Large intestine (tissue), 3 donors: ENCODE results near the gene DDX4. TPM values are rescaled to one million over a fixed set of nuclear protein-coding genes. Genes with fewer than 3 reads are reported as not detected.
"Not testable (repeated sequence)": the region's sequence is repeated elsewhere in the genome, so short reads cannot be mapped to it uniquely, and the experiment has no call there.

Experiments
- DNase-seq, 2 donors: peaks; one replicate each; pipeline versions ENCODE4 v3.0.0 to v3.0.0-alpha.2; 2013
- H3K27ac ChIP-seq: one replicate; pipeline ENCODE4 v1.5.1; 2013; ENCODE audit warnings: low read length
- H3K27me3 ChIP-seq: 2 replicates; pipeline ENCODE4 v1.6.1; 2013; ENCODE audit warnings: low read length; ENCODE audit not compliant: control insufficient read depth, insufficient read depth
- H3K36me3 ChIP-seq: 2 replicates; pipeline ENCODE4 v1.6.1; 2013; ENCODE audit warnings: low read length; ENCODE audit not compliant: control insufficient read depth, insufficient read depth
- H3K4me1 ChIP-seq: one replicate; pipeline ENCODE4 v1.6.1; 2013; ENCODE audit warnings: low read length; ENCODE audit not compliant: control insufficient read depth, insufficient read depth
- H3K4me3 ChIP-seq: one replicate; pipeline ENCODE4 v1.5.1; 2013; ENCODE audit warnings: low read length
- H3K9me3 ChIP-seq: one replicate; pipeline ENCODE4 v1.6.1; 2013; ENCODE audit warnings: mild to moderate bottlenecking, low read depth, low read length, moderate library complexity; ENCODE audit not compliant: control insufficient read depth
- WGBS: methylation state at CpG from one replicate; pipeline ENCODE4 v1.1.5; 2013; ENCODE audit warnings: low lambda C conversion rate; ENCODE audit not compliant: insufficient coverage; 5-methylcytosine and 5-hydroxymethylcytosine counted together
- polyA plus RNA-seq: library from polyadenylated mRNA; unstranded; fragments of 120-200 nt; gene quantifications from one replicate; pipeline ENCODE4 v1.2.1, GENCODE V29; 2013

Gene DDX4
- polyA plus RNA-seq, 1 donor = 0.10 TPM

DNA sequence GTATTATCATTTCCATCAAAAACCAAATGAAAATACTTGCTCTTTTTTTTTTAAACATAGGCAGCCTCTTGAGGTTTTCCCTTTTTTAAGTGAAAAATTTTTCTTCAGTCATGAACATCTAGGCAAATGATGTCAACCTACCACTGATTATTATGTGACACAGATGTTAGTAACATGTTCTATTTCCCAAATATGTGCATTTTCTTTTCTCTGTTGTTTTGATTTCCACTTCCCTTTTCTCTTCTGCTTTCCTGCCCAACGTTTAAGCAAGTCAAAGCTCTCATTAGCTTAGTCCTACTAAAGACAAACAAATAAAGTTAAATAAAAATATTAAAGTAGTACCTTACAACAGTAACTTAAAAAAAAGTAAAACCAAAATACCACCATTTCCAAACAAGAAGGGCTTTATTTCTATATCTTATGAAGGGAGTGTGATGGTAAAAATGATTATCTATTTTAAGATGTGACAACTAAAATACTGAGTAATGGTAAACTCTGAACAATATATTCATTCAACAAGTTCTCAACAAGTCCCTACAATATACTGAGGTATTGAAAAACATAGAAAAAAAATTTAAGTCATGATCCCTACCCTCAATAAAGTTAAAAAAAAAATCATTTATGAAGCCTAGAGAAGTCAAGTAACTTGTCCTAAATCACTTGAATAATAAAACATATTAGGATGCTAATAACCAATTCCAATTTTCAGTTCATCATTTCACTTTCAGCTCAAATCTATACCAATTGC, 35.1 kb upstream of the DDX4 start:
- Histone ChIP-seq H3K9me3 (no peaks in the 10 kb centered on the region), H3K27ac (no peak overlapping the region), H3K4me3 (no peak overlapping the region), H3K4me1 (peaks cover 5% of the 10 kb centered on the region), H3K27me3 (no peaks in the 10 kb centered on the region), H3K36me3 (peaks cover 7% of the 10 kb centered on the region)
- 83% methylated on average over 1 of the region's 1 CpG for WGBS
- no peak for DNase-seq

DNA sequence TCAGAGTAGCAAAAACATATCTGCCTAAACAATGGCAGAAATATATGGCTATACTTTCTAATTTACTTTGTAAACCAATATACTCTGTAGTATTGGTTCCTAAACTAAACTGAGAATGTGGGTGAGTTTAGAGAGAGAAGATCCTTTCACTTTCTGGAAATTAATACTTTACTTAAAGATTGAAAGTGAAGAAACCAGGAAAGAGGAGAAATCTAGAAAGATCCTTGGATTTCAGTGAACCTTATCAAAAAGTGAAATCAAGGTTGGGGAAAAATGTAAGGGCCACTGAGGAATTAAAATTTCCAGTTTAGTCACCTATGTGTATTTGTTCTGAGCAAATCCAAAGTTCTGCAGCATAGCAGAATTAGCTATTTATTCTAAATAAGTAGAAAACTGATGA, 31.6 kb upstream of the DDX4 start:
- H3K4me3 ChIP-seq = no peak overlapping the region
- no peaks in the 10 kb centered on the region for H3K9me3 ChIP-seq
- H3K36me3 ChIP-seq = peaks cover 11% of the 10 kb centered on the region
- H3K4me1 ChIP-seq = peaks cover under 1% of the 10 kb centered on the region
- no peak for DNase-seq
- no peaks in the 10 kb centered on the region for H3K27me3 ChIP-seq
- H3K27ac ChIP-seq = no peak overlapping the region

DNA sequence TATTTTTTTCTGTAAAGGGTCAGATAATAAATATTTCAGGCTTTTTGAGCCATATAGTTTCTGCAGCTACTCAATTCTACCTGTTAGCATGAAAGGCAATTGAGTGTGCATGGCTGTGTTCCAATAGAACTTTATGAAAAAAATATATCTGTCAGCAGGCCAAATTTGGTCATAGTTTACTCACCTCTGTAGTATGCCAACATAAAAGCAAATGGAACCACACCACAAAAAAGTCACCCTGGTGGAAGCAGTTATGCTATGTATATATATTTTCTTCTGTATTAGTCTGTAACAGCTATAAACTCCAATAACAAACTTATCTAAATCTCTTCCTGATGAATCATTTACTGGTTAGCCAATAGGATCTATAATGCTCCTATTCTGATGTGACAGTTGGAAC, 29.1 kb upstream of the DDX4 start:
- Histone ChIP-seq H3K27ac (no peak overlapping the region), H3K36me3 (peaks cover 8% of the 10 kb centered on the region), H3K27me3 (no peaks in the 10 kb centered on the region), H3K4me3 (no peak overlapping the region), H3K9me3 (no peaks in the 10 kb centered on the region), H3K4me1 (peaks cover 10% of the 10 kb centered on the region)
- no peak for DNase-seq

DNA sequence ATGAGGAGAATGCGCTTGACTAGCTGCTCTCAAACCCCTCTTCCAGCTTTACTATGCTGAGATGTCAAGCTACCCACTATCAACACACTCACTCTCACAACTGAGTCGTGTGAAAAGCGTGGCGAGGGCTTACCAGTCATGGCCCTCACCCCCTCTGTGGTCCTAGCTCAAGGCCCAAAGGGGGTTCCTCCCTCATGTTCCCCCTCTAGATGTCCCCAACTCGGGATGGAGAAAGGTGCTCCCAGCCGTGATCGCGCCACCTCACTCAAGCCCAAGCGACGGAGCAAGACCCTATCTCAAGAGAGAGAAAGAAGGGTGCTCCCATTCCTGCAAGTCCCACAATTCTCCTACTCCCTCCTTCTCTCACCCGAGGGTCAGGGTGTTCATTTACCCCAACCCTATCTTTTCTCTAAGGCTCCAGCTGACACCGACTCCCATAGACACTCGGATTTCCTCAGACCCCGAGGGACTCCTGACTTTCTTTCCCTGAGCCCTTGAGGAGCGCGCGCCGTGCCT, 26.3 kb upstream of the DDX4 start:
- Histone ChIP-seq H3K9me3 (no peaks in the 10 kb centered on the region), H3K4me3 (peak overlapping the region; percentile 99), H3K27me3 (no peaks in the 10 kb centered on the region), H3K4me1 (peaks cover 10% of the 10 kb centered on the region), H3K27ac (peak overlapping the region; percentile 63), H3K36me3 (peaks cover 6% of the 10 kb centered on the region)
- WGBS = no CpG with 5 or more reads among the region's 18 CpGs
- DNase-seq = no peak

DNA sequence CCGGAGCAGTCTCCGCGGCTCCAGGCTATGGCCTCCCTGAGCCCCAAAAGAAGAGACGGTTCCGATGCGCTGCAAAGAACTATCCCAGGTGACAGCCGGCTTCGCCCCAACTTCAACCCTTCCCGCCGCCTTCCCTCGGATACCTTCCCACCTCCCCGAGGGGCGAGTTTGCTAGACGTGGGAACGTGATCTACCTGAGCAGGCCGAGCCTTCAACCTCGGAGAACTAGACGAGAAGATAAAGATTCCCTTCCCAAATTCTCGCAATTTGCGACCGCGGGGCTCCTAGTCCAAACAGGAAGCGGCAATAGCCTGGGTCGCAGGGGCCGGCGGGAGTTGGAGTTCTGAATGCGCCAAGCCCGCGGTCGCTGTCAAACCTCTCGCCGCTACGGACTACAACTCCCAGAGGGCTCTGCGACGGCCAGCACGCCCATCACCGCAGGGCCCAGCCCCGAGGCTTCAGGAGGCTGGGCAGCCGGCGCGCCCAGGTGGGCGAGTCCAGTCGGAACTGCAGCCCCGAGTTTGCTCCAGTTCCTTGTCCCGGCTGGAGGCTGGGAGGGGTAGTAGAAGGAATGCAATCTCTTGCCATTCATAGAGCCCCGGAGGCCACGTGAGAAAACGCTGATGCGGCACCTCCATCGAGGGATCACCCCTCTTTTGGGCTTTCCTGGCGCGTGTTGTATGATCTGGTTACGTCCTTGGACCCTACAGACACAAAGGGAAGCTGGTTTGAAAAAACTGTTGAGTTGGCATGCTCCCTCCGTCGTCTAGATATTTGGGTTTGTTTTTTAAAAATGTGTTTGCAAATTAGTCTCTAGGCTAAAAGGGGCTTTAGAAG, 25.6 kb upstream of the DDX4 start, which contains the start of gene SLC38A9:
TSS of gene SLC38A9 (minus strand) at position 302 of the 837 bp plus-strand sequence. CDS start 14,366 bp downstream, outside the sequence.
- Histone ChIP-seq H3K36me3 (peaks cover 6% of the 10 kb centered on the region), H3K4me3 (peak within 1 kb of the TSS; percentile 99), H3K27me3 (no peaks in the 10 kb centered on the region), H3K4me1 (peaks cover 10% of the 10 kb centered on the region), H3K9me3 (no peaks in the 10 kb centered on the region), H3K27ac (peak within 1 kb of the TSS; percentile 63)
- DNase-seq = peak; percentile 94 to 97
- no CpG with 5 or more reads among the region's 55 CpGs for WGBS

DNA sequence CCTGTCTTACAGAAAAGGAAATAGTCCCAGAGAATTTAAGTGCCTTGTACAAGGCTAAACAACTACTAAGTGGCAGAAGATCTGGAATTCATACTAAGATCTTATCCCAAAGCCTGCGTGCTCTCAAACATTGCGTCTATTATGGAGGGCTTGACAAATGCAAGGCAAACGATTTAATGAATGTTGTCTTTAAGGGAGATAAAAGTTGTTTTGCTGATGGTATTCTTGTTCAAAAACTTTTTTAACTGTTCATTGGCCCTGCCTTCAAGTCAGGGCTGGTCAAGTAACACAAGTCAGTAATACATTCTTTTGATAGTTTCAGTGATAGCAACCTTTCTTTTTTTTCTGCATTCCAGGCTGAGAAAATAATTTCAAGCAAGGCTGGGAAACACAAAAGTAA, 24.0 kb upstream of the DDX4 start:
- H3K36me3 ChIP-seq = no peaks in the 10 kb centered on the region
- H3K9me3 ChIP-seq = no peaks in the 10 kb centered on the region
- no peak for DNase-seq
- H3K27me3 ChIP-seq = no peaks in the 10 kb centered on the region
- H3K4me1 ChIP-seq = peaks cover 10% of the 10 kb centered on the region
- no peak overlapping the region for H3K4me3 ChIP-seq
- no peak overlapping the region for H3K27ac ChIP-seq
- WGBS = 95% methylated on average over 3 of the region's 3 CpGs

DNA sequence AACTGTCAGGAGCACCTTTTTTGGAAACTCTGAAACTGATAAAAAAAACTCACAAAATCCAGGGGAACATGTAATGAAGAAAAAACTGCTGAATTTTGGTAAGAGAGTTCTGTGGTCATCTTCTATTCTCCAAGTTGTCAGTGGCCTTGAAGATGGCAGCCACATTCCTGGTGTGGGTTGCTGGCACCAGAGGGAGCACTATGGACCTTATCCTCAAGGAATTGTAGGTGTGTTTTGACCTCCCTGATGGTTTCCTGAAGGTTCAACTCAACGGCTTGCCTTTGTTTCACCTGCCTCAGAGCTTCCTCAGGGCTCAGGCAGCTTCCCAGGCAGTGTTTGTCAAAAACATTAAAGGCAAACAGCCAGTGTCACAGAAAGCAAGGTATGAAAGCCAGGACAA, 23.5 kb upstream of the DDX4 start:
- Histone ChIP-seq H3K27ac (no peak overlapping the region), H3K4me1 (peaks cover 10% of the 10 kb centered on the region), H3K9me3 (no peaks in the 10 kb centered on the region), H3K36me3 (no peaks in the 10 kb centered on the region), H3K4me3 (no peak overlapping the region), H3K27me3 (no peaks in the 10 kb centered on the region)
- no peak for DNase-seq
- WGBS = no CpG with 5 or more reads among the region's 1 CpG

DNA sequence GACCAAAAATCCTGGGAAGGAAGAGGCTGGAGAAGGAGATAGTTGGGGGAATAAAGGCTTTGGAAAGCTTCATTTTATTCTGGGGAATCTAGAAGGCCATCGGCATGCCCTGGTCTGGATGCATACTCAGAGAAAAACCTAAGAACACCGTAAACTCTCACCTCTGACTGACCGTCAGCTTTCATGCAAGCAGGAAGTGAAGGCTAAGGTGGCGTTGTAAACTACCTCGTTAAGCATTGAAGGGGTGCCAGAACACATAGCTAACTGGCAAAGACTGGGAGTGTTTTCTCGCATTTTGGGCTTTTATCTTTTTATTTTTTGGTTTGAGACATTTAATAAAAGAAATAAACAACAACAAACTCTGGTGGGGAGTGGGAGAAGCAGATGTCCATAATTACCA, 23.1 kb upstream of the DDX4 start:
- DNase-seq = no peak
- WGBS = 100% methylated on average over 2 of the region's 6 CpGs

DNA sequence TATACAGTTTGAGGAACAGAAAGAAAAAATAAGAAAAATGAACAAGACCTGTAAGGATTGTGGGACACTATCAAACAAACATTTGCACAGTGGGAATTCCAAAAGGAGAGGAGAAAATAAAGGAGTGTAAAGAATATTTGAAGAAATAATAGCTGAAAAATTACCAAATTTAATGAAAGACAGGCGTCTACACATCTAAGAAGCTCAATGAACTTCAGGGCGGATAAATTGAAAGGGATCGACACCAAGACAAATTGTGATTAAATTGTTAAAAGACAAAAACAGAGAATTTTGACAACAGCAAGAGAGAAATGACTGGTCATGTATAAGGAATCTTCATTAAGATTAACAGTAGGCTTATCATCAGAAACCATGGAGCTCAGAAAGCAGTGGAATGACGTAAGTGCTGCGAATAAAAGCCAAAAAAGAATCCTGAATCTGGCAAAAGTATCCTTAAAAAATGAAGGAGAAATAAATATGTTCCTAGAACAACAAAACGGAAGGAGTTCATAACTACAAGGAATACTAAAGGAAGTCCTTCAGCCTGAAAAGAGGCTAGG, 22.3 kb upstream of the DDX4 start:
- Histone ChIP-seq H3K4me3 (no peak overlapping the region), H3K4me1 (peaks cover 10% of the 10 kb centered on the region), H3K27ac (no peak overlapping the region), H3K36me3 (no peaks in the 10 kb centered on the region), H3K9me3 (no peaks in the 10 kb centered on the region), H3K27me3 (no peaks in the 10 kb centered on the region)
- DNase-seq = no peak
- 100% methylated on average over 2 of the region's 6 CpGs for whole genome bisulfite sequencing

More for the DNA sequence above, 23.1 kb upstream of the DDX4 start:
- Histone ChIP-seq H3K27me3 (no peaks in the 10 kb centered on the region), H3K36me3 (no peaks in the 10 kb centered on the region), H3K9me3 (no peaks in the 10 kb centered on the region), H3K4me3 (no peak overlapping the region), H3K4me1 (peaks cover 10% of the 10 kb centered on the region), H3K27ac (no peak overlapping the region)

DNA sequence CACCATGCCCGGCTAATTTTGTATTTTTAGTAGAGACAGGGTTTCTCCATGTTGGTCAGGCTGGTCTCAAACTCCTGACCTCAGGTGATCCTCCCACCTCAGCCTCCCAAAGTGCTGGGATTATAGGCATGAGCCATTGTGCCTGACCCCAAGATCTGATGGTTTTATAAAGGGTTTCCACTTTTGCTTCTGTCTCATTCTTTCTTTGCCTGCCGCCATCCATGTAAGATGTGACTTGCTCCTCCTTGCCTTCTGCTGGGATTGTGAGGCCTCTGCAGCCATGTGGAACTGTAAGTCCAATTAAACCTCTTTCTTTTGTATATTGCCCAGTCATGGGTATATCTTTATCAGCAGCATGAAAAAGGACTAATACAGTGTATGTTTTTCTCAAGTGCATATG, 18.8 kb upstream of the DDX4 start:
- H3K9me3 ChIP-seq, DNase-seq: not testable (repeated sequence)

More for the DNA sequence above, 18.8 kb upstream of the DDX4 start:
- WGBS = 100% methylated on average over 1 of the region's 2 CpGs
- not testable (repeated sequence) for H3K27ac ChIP-seq, H3K4me3 ChIP-seq, H3K27me3 ChIP-seq, H3K4me1 ChIP-seq, H3K36me3 ChIP-seq
